Skeletal muscle satellite cell (primary cell): ENCODE data around the gene MYO5B.

ENCODE experiments used
- H3K27me3 ChIP-seq: 2 replicates; pipeline ENCODE4 v1.7.0; 2013; ENCODE audit warnings: low read length; ENCODE audit not compliant: control insufficient read depth, insufficient read depth
- H3K36me3 ChIP-seq: 2 replicates; pipeline ENCODE4 v1.7.0; 2013; ENCODE audit warnings: mild to moderate bottlenecking, control low read depth, low read length; ENCODE audit not compliant: insufficient read depth
- H3K4me1 ChIP-seq: 2 replicates; pipeline ENCODE4 v1.7.0; 2013; ENCODE audit warnings: low read length; ENCODE audit not compliant: control insufficient read depth, insufficient read depth
- H3K4me2 ChIP-seq: 2 replicates; pipeline ENCODE4 v1.7.0; 2013; ENCODE audit warnings: mild to moderate bottlenecking, low read length
- H3K4me3 ChIP-seq: 2 replicates; pipeline ENCODE4 v1.7.0; 2013; ENCODE audit warnings: low read length
- H3K9ac ChIP-seq: 2 replicates; pipeline ENCODE4 v1.7.0; 2013; ENCODE audit warnings: mild to moderate bottlenecking, low read depth, low read length, moderate library complexity
- H3K9me3 ChIP-seq: replicated peaks from 2 replicates; pipeline ENCODE4 v1.7.0; 2013; ENCODE audit warnings: mild to moderate bottlenecking, control low read depth, low read length

MYO5B gene

DNA sequence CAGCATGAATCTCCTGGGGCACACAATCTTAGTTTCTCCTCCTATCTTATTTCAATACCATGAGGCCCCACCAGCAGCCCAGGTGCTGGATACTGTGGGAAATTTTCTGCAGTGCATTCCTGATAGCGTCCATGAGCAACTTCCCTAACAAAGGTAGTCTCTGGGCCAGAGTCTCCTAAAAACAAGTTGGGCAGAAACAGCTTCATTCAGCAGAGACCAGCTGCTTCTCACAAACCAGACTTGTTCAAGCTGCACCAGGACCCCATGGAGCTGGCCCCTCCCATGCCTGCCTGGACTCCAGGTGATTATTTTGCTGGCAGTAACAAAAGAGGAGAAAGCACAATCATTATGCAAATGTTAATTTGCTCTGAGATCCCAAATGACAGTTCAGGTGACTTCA lies 31.4 kb downstream of the MYO5B start:
- no peak overlapping the region for H3K4me3 ChIP-seq
- no peak overlapping the region for H3K4me2 ChIP-seq
- no peak overlapping the region for H3K9ac ChIP-seq
- no peaks in the 10 kb centered on the region for H3K9me3 ChIP-seq
- H3K36me3 ChIP-seq = no peaks in the 10 kb centered on the region
- no peaks in the 10 kb centered on the region for H3K4me1 ChIP-seq
- peaks cover 33% of the 10 kb centered on the region for H3K27me3 ChIP-seq

DNA sequence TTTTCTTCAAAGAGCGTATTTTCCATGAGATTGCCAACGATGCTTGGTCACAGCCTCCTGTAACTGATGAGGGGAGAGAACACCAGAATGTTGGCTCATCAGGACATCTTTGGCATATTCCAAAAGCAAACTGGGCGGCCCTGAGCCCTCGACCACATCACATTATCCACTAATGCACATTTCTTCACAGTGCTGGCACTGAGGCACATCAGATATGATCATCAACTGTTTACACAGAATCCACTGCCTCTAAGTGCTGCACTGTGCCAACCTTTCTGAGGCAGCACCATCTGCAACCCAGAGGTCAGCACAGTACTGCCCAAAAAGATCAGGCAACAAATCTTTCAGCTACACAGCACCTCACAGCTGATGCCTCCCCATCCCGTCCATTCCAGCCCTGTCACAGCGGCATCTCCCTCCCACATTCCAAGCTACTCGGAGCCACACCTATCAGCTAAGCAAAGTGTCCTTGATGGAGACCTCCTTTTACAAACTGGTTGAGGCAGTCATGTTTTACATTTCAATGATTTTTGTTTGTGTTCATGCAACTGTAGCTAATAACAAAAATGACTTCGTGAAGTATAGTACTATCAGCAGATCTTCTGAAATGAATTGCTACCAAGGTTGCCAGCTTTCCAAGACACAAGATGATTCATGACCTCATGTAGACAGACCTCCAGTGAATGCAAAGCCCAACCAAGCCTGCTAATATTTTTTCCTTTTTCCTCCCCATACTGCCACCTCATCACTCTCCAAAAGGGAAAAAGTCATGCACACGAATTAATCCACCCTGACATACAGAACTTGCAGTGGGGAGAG lies 32.3 kb downstream of the MYO5B start:
- Histone ChIP-seq H3K9ac (no peak overlapping the region), H3K4me2 (no peak overlapping the region)

DNA sequence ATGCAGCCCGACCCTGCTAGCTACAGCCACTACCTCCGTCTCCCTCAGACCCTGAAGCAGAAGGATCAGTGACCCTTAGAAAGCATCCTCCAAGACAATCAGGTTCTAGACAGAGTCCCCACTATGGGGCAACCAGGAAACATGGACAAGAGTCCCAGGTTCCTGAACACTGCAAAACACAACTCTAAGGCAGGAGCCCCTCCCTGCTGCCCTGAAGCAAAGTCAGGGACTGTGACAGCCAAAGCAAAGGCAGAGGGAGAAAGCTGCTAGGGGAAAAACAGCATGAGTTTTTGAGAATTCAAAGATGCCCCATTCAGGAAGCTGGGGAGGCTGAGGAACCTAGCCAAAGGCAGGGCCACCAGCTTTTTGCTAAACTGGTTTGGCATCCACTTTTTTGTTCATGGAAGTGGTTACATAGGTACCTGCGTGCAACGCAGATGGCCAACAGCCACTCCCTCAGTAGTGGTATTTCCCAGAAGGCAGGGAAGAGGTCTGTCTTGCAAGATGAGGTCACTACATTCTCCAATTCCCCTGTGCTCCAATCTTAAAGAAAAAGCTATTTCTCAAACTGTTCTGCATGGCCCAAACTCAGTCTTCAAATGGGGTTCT lies 33.2 kb downstream of the MYO5B start:
- Histone ChIP-seq H3K9ac (no peak overlapping the region), H3K9me3 (no peaks in the 10 kb centered on the region), H3K4me2 (no peak overlapping the region), H3K36me3 (no peaks in the 10 kb centered on the region), H3K4me3 (no peak overlapping the region), H3K4me1 (no peaks in the 10 kb centered on the region), H3K27me3 (peaks cover 37% of the 10 kb centered on the region)

More for the DNA sequence above, 32.3 kb downstream of the MYO5B start:
- peaks cover 40% of the 10 kb centered on the region for H3K27me3 ChIP-seq
- H3K4me1 ChIP-seq = no peaks in the 10 kb centered on the region
- H3K36me3 ChIP-seq = no peaks in the 10 kb centered on the region
- no peaks in the 10 kb centered on the region for H3K9me3 ChIP-seq
- no peak overlapping the region for H3K4me3 ChIP-seq

DNA sequence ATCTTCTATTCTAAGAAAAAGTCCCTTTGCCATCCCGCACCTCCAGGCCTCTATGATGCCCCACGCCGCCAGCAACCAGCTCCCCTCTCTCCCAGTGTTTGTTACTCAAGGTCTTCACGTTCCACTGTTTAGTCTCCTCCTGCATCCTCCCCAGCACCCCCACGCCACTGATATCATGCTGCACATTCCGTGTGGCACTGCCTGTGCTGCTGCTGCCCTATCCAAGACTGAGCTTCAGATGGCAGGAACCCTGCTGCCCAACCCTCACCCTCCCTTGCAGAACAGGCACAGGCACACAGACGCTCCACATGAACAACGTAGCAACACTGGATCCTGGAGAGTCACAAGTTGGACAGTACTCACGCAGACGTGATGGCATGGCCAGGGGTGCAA lies 35.3 kb downstream of the MYO5B start:
- no peak overlapping the region for H3K9ac ChIP-seq
- no peak overlapping the region for H3K4me3 ChIP-seq
- H3K27me3 ChIP-seq = peaks cover 33% of the 10 kb centered on the region
- no peaks in the 10 kb centered on the region for H3K9me3 ChIP-seq
- no peaks in the 10 kb centered on the region for H3K4me1 ChIP-seq
- no peak overlapping the region for H3K4me2 ChIP-seq
- no peaks in the 10 kb centered on the region for H3K36me3 ChIP-seq

DNA sequence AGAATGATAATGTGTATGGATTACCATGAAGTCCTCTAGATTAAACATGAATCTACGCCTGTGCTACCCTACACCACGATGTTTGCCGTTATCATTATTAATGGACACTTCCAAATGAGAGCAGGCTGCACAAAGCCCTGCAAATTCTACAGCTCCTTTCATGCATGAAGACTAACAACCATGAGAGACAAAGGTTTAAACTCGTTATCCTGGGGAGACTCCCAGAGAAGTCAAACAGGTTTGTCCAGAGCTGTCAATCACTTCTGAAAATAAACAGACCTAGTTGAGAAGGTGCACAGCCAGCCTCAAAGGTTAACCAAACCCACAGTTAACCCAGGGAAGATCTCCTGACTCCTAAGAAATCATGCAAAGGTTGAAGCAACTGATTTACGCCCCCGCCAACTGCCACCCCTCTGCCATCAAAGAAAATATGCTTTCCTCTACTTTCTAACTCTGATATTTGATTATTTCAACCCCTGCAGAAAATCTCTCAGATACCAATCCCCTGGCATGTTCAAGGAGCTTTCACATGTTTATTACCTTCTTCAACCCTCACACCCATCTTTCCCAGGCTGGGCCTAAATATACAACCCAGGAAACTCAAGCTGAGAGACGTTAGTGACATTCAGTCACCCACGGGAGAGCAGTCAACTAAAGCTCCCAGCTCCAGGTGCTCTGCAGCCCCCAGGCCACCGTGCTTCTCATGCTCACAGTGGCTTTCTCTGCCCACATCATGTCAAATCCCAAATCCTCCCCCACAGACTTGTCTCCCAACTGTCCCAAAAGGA lies 35.9 kb downstream of the MYO5B start:
- H3K9me3 ChIP-seq = no peaks in the 10 kb centered on the region
- no peak overlapping the region for H3K4me3 ChIP-seq
- no peak overlapping the region for H3K4me2 ChIP-seq
- H3K27me3 ChIP-seq = peaks cover 33% of the 10 kb centered on the region
- no peak overlapping the region for H3K9ac ChIP-seq
- H3K36me3 ChIP-seq = no peaks in the 10 kb centered on the region
- no peaks in the 10 kb centered on the region for H3K4me1 ChIP-seq

DNA sequence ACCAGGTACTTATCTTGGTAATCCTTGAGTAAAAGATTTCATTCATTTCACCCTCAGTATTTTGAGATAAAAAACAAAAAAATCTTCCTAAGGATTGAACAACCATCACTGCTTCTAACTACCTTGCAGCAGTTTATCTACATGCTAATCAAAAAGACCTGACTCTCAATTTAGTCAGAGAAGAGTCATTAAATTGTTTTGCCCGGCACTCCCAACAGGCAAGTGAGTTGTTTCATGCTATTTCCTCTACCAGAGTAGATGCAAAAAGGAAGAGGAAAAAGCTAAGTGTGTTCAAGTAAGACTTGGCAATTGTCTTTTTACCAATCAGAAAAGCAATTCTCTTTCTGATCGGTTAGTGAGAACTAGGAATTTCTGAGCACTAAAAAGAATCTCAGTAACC lies 39.5 kb downstream of the MYO5B start:
- no peaks in the 10 kb centered on the region for H3K36me3 ChIP-seq
- H3K9me3 ChIP-seq = no peaks in the 10 kb centered on the region
- peaks cover 12% of the 10 kb centered on the region for H3K27me3 ChIP-seq
- no peak overlapping the region for H3K4me3 ChIP-seq
- H3K4me2 ChIP-seq = no peak overlapping the region
- no peak overlapping the region for H3K9ac ChIP-seq
- H3K4me1 ChIP-seq = no peaks in the 10 kb centered on the region

DNA sequence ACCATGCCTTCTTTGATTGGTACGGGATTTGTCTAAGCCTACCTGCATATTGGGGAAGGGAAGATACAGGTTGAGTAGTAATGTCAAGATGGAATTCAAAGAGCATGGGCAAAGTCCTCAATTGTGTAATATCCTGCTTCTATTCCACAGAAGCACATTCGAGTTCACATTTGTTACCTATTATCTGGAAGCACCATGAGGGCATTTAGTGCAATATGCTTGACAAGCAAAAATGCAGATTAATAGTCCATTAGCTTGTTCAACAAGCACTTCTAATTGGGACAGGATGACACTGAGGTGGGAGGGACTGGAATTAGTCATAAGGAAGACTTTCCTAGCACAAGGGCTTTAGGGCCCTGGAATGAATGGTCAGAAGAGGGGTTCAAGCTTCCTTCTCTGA lies 40.5 kb downstream of the MYO5B start:
- Histone ChIP-seq H3K27me3 (peaks cover 12% of the 10 kb centered on the region), H3K4me2 (no peak overlapping the region), H3K9me3 (no peaks in the 10 kb centered on the region), H3K4me1 (no peaks in the 10 kb centered on the region), H3K36me3 (no peaks in the 10 kb centered on the region), H3K9ac (no peak overlapping the region), H3K4me3 (no peak overlapping the region)

DNA sequence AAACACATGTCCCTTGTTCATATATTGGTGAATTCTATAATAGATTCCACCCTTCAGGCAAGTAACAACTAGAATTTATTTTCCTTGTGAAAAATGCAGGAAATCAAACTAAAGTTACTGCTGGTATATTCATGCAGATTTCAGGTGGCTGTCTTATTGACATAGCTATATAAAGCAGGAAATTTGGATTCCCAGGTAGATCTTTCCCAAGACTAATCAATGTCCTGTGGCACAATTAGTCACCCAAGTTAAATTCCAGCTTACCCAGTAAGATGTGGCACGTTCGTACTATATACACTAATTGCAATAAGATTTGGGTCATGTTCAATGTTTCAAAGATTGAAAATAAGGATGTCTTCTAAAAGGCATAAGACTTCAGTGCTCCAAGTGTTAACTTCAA lies 42.0 kb downstream of the MYO5B start:
- Histone ChIP-seq H3K4me2 (no peak overlapping the region), H3K4me3 (no peak overlapping the region), H3K9ac (no peak overlapping the region), H3K27me3 (peaks cover under 1% of the 10 kb centered on the region), H3K4me1 (no peaks in the 10 kb centered on the region), H3K9me3 (no peaks in the 10 kb centered on the region), H3K36me3 (no peaks in the 10 kb centered on the region)

DNA sequence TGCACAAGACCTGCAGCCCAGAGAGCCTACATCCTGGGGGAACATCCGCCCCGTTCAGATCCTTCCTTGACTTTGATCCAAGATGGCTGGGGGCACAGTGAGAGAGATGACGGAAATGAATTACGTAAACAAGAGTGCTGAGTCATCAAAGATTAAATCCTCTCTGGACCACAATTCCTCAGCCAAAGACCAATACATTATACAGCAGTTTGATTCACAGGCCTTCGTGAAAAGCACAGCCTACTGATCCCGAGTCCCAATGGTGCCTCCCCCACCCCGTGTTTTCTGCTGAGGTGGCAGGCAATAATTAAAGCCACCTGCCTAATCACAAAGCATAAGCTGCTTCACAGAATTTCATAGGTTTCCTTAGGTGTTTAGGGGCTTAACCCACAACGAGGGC lies 43.0 kb downstream of the MYO5B start:
- H3K4me1 ChIP-seq = no peaks in the 10 kb centered on the region
- H3K36me3 ChIP-seq = no peaks in the 10 kb centered on the region
- H3K4me2 ChIP-seq = no peak overlapping the region
- H3K27me3 ChIP-seq = no peaks in the 10 kb centered on the region
- no peak overlapping the region for H3K9ac ChIP-seq
- H3K4me3 ChIP-seq = no peak overlapping the region
- no peaks in the 10 kb centered on the region for H3K9me3 ChIP-seq

DNA sequence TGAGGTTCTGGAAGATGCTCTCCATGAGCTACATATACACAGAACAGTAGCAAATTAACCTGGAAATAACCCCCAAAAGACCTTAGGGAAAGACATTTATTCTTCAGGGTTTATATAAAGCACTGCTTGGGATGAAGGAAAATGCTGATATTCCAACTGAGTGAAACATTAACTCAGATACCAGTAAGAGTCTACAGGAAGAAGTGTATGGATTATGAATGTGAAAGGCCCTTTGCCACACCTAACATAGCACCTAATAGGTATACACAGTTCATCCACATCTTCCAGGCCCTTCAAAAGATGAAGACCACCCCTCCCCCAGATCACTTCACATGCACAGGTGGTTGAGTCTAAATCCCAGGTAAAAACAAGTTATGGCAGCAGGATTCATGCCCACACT lies 50.4 kb downstream of the MYO5B start:
- no peak overlapping the region for H3K9ac ChIP-seq
- H3K4me3 ChIP-seq = no peak overlapping the region
- no peaks in the 10 kb centered on the region for H3K36me3 ChIP-seq
- H3K4me1 ChIP-seq = no peaks in the 10 kb centered on the region
- no peak overlapping the region for H3K4me2 ChIP-seq
- H3K27me3 ChIP-seq = peaks cover 33% of the 10 kb centered on the region
- H3K9me3 ChIP-seq = no peaks in the 10 kb centered on the region

DNA sequence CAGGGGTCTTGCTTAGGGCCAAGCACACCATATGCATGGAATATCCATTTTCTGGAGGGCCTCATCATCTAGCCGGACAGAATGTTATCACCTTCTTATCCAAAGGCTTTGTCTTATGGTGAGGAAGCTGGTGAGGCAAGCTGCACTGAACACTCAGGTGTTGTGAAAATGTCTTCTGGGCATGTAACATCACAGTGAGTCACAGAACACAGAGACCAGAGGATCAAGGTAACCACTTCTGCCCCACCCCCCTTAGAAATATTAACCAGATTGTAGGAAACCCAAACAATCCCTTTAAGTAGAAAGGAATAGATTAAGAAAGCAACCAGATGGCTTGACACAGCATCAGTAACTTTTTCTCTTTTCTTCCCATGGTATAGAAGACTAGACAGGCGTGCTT lies 51.1 kb downstream of the MYO5B start:
- no peak overlapping the region for H3K9ac ChIP-seq
- H3K36me3 ChIP-seq = no peaks in the 10 kb centered on the region
- H3K27me3 ChIP-seq = peaks cover 33% of the 10 kb centered on the region
- H3K4me3 ChIP-seq = no peak overlapping the region
- no peaks in the 10 kb centered on the region for H3K4me1 ChIP-seq
- no peak overlapping the region for H3K4me2 ChIP-seq
- H3K9me3 ChIP-seq = no peaks in the 10 kb centered on the region
